SK-N-MC (cell line): ENCODE results near the gene CYTH2.

Experiments used
- EZH2 ChIP-seq: fragments of 200-600 bp; sonication (generic); IDR thresholded peaks from one replicate; pipeline ENCODE4 v1.6.1; 2017; ENCODE audit warnings: antibody characterized with exemption
- POLR2AphosphoS5 ChIP-seq: IDR thresholded peaks from 2 replicates; pipeline ENCODE4 v1.6.1; 2012; ENCODE audit warnings: mild to moderate bottlenecking, low read depth, low read length, borderline replicate concordance

GRCh38 chr19:48487948-48488347 is 18.8 kb downstream of the CYTH2 start:
- no peak for TF ChIP-seq EZH2
- TF ChIP-seq POLR2AphosphoS5: no peak
